CD14-positive monocyte (primary cell): ENCODE measurements around the gene CACNA1E. TPM values are rescaled to one million over a fixed set of nuclear protein-coding genes. Genes with fewer than 3 reads are reported as not detected.

Experiments used
- DNase-seq, 3 donors: peaks; one replicate each; pipeline ENCODE4 v3.0.0-alpha.2; 2011 to 2022
- H2AFZ ChIP-seq: 2 replicates; pipeline ENCODE4 v1.6.0; 2012; ENCODE audit warnings: mild to moderate bottlenecking, low read depth, low read length, inconsistent platforms; ENCODE audit not compliant: insufficient read depth, poor library complexity, severe bottlenecking
- H3K27ac ChIP-seq, 2 donors: 1 replicate in 1 of 2; 2 replicates in 1 of 2; pipeline ENCODE4 v1.5.1; 2012 to 2013; ENCODE audit warnings: low read length in 2 of 2, control low read depth in 1 of 2, inconsistent platforms in 1 of 2, low read depth in 1 of 2, mild to moderate bottlenecking in 1 of 2
- H3K27me3 ChIP-seq, 2 donors: one replicate each; pipeline versions ENCODE4 v1.6.0 to v1.6.1; 2011 to 2013; ENCODE audit warnings: low read length in 2 of 2; ENCODE audit not compliant: control insufficient read depth in 2 of 2, insufficient read depth in 2 of 2
- H3K36me3 ChIP-seq, 2 donors: replicated peaks in 1 of 2; 1 replicate in 1 of 2; 2 replicates in 1 of 2; pipeline versions ENCODE4 v1.5.1 to v1.6.1; 2012 to 2013; ENCODE audit warnings: low read length in 2 of 2, control low read depth in 1 of 2, inconsistent platforms in 1 of 2, mild to moderate bottlenecking in 1 of 2; ENCODE audit not compliant: insufficient read depth in 2 of 2, control insufficient read depth in 1 of 2
- H3K4me1 ChIP-seq, 2 donors: 1 replicate in 1 of 2; 2 replicates in 1 of 2; pipeline versions ENCODE4 v1.5.1 to v1.6.1; 2012 to 2013; ENCODE audit warnings: low read length in 2 of 2, control low read depth in 1 of 2, inconsistent platforms in 1 of 2, mild to moderate bottlenecking in 1 of 2, moderate library complexity in 1 of 2; ENCODE audit not compliant: insufficient read depth in 2 of 2, control insufficient read depth in 1 of 2
- H3K4me2 ChIP-seq: replicated peaks from 2 replicates; pipeline ENCODE3; 2012; ENCODE audit warnings: low read length, moderate library complexity, mild to moderate bottlenecking; ENCODE audit not compliant: poor library complexity, severe bottlenecking; ENCODE audit errors: extremely low read depth
- H3K4me3 ChIP-seq, 3 experiments: fragments of 200-600 bp in 1 of 3; sonication (generic) in 1 of 3; replicated peaks in 1 of 3; 1 replicate in 2 of 3; 2 replicates in 1 of 3; pipeline ENCODE4 v1.5.1; 2011 to 2013; ENCODE audit warnings: low read length in 3 of 3, mild to moderate bottlenecking in 3 of 3, control low read depth in 2 of 3, low read depth in 2 of 3, inconsistent platforms in 1 of 3, moderate library complexity in 1 of 3
- H3K79me2 ChIP-seq: 2 replicates; pipeline ENCODE4 v1.6.0; 2012; ENCODE audit warnings: mild to moderate bottlenecking, control low read depth, inconsistent platforms, low read length, moderate library complexity; ENCODE audit not compliant: insufficient read depth
- H3K9ac ChIP-seq: 2 replicates; pipeline ENCODE4 v1.6.0; 2017; ENCODE audit warnings: low read length, mild to moderate bottlenecking; ENCODE audit not compliant: insufficient read depth, poor library complexity, severe bottlenecking
- H3K9me3 ChIP-seq, 2 donors: replicated peaks in 1 of 2; 1 replicate in 1 of 2; 2 replicates in 1 of 2; pipeline versions ENCODE4 v1.5.1 to v1.6.1; 2012 to 2013; ENCODE audit warnings: low read length in 2 of 2, control low read depth in 1 of 2; ENCODE audit not compliant: control insufficient read depth in 1 of 2, insufficient read depth in 1 of 2
- H4K20me1 ChIP-seq: 2 replicates; pipeline ENCODE4 v1.6.0; 2012; ENCODE audit warnings: mild to moderate bottlenecking, low read length, control low read depth, moderate library complexity; ENCODE audit not compliant: insufficient read depth
- H3K27ac Mint-ChIP-seq, 7 donors: one replicate each; pipeline ENCODE4 v1.8.0; 2020; ENCODE audit warnings: mild to moderate bottlenecking in 7 of 7, mixed read lengths in 7 of 7, moderate library complexity in 6 of 7, inconsistent platforms in 2 of 7
- H3K27me3 Mint-ChIP-seq, 3 donors: one replicate each; pipeline ENCODE4 v1.8.0; 2021 to 2022; ENCODE audit warnings: low read depth in 3 of 3, mild to moderate bottlenecking in 3 of 3, mixed read lengths in 3 of 3, moderate library complexity in 3 of 3, inconsistent platforms in 1 of 3
- H3K36me3 Mint-ChIP-seq, 2 donors: one replicate each; pipeline ENCODE4 v1.8.0; 2020; ENCODE audit warnings: mixed read lengths in 2 of 2, inconsistent platforms in 1 of 2, mild to moderate bottlenecking in 1 of 2
- H3K4me1 Mint-ChIP-seq: one replicate; pipeline ENCODE4 v1.8.0; 2020; ENCODE audit warnings: mild to moderate bottlenecking, mixed read lengths
- H3K4me3 Mint-ChIP-seq, 2 donors: one replicate each; pipeline ENCODE4 v1.8.0; 2020; ENCODE audit warnings: mild to moderate bottlenecking in 2 of 2, mixed read lengths in 2 of 2, moderate library complexity in 1 of 2
- H3K9me3 Mint-ChIP-seq, 7 donors: one replicate each; pipeline ENCODE4 v1.8.0; 2020 to 2022; ENCODE audit warnings: mixed read lengths in 7 of 7, mild to moderate bottlenecking in 6 of 7, moderate library complexity in 6 of 7, inconsistent platforms in 2 of 7
- CTCF ChIP-seq: fragments of 200-600 bp; IDR thresholded peaks from one replicate; pipeline ENCODE4 v1.8.0; 2022; ENCODE audit warnings: antibody characterized with exemption, mild to moderate bottlenecking
- WGBS: methylation state at CpG from one replicate; pipeline ENCODE4 v1.1.5; 2013; ENCODE audit warnings: missing lambda C conversion rate; ENCODE audit not compliant: insufficient coverage; 5-methylcytosine and 5-hydroxymethylcytosine counted together
- intact Hi-C, 2 donors: fragments of 100-400 bp; cut with micrococcal nuclease; formaldehyde crosslinking; loops; one replicate each; pipeline versions ENCODE4 v1.15.0 to v1.15.1; 2023
- polyA plus RNA-seq, 3 donors: library from polyadenylated mRNA; depleted of rRNA in 1 of 3; unstranded in 2 of 3; stranded (reverse) in 1 of 3; fragments of 300-500 nt in 2 of 3; fragments of >200 nt in 1 of 3; fragmentation: Illumina TruSeq in 2 of 3; gene quantifications; 1 replicate in 2 of 3; 2 replicates in 1 of 3; pipeline ENCODE4 v1.2.3, GENCODE V29; 2012 to 2021

Gene CACNA1E
- polyA plus RNA-seq, 3 donors, result 0.04 TPM; not detected in 2

GRCh38 chr1:181768930-181769280 lies 285.6 kb downstream of the CACNA1E start:
- H2AFZ ChIP-seq, result no peak overlapping the region

GRCh38 chr1:181769846-181770245 lies 286.5 kb downstream of the CACNA1E start:
- Histone ChIP-seq H3K9me3 (no peaks in the 10 kb centered on the region), H3K4me3 (no peak overlapping the region), H3K4me1 (no peaks in the 10 kb centered on the region), H3K36me3 (no peaks in the 10 kb centered on the region), H2AFZ (no peak overlapping the region), H3K79me2 (no peaks in the 10 kb centered on the region), H3K27ac (no peak overlapping the region), H3K9ac (no peak overlapping the region), H3K27me3 (no peaks in the 10 kb centered on the region), H3K4me2 (no peak overlapping the region), H4K20me1 (no peaks in the 10 kb centered on the region)
- H3K27me3 Mint-ChIP-seq, result peaks cover 0 to 3% (median 0%) of the 10 kb centered on the region in 3 donors
- no peak for DNase-seq
- H3K4me3 Mint-ChIP-seq, result no peak overlapping the region
- no peaks in the 10 kb centered on the region for H3K4me1 Mint-ChIP-seq
- intact Hi-C loops, result no loop called here
- H3K36me3 Mint-ChIP-seq, result no peaks in the 10 kb centered on the region
- peaks cover 0 to 5% (median 0%) of the 10 kb centered on the region in 7 donors for H3K9me3 Mint-ChIP-seq
- no peak overlapping the region for H3K27ac Mint-ChIP-seq
- TF ChIP-seq CTCF, result no peak

More at GRCh38 chr1:181768930-181769280, 285.6 kb downstream of the CACNA1E start:
- Mint-ChIP-seq H3K36me3 (no peaks in the 10 kb centered on the region), H3K27me3 (peaks cover 0 to 3% (median 3%) of the 10 kb centered on the region in 3 donors), H3K27ac (no peak overlapping the region), H3K4me3 (no peak overlapping the region), H3K9me3 (peaks cover 0 to 5% (median 0%) of the 10 kb centered on the region in 7 donors), H3K4me1 (no peaks in the 10 kb centered on the region)
- intact Hi-C loops, result no loop called here
- H3K4me3 ChIP-seq, result no peak overlapping the region
- no peaks in the 10 kb centered on the region for H3K36me3 ChIP-seq
- H3K4me1 ChIP-seq, result no peaks in the 10 kb centered on the region
- no peaks in the 10 kb centered on the region for H3K79me2 ChIP-seq
- TF ChIP-seq CTCF, result no peak
- no peaks in the 10 kb centered on the region for H3K9me3 ChIP-seq
- H4K20me1 ChIP-seq, result no peaks in the 10 kb centered on the region
- no peaks in the 10 kb centered on the region for H3K27me3 ChIP-seq
- no CpG with 5 or more reads among the region's 4 CpGs for WGBS
- DNase-seq, result no peak
- H3K9ac ChIP-seq, result no peak overlapping the region
- no peak overlapping the region for H3K4me2 ChIP-seq
- no peak overlapping the region for H3K27ac ChIP-seq
